ENCODE data around the gene LILRA6.
A peak's percentile ranks its signal among the peaks of the same experiment; 100 is the strongest.
"Not testable (repeated sequence)": the region's sequence is repeated elsewhere in the genome, so short reads cannot be mapped to it uniquely, and the experiment has no call there.

Gene LILRA6

GRCh38 chr19:54231077-54231931 is 11.3 kb downstream of the LILRA6 start:
- DNase-seq (ENCODE audit: low spot score) = peak; percentile 88

GRCh38 chr19:54230031-54230430 is 12.6 kb downstream of the LILRA6 start:
- DNase-seq (ENCODE audit: low spot score) = no peak

- DNase-seq (ENCODE audit: low spot score) = no peak
Observed at GRCh38 chr19:54229146-54229545, 13.4 kb downstream of the LILRA6 start.

- not testable (repeated sequence) for DNase-seq (ENCODE audit: low spot score)
Observed at GRCh38 chr19:54224619-54225018, 18.0 kb downstream of the LILRA6 start.

- not testable (repeated sequence) for DNase-seq (ENCODE audit: low spot score)
Observed at GRCh38 chr19:54223937-54224281, 18.7 kb downstream of the LILRA6 start.

GRCh38 chr19:54223277-54223936 is 19.2 kb downstream of the LILRA6 start:
- DNase-seq (ENCODE audit: low spot score) = not testable (repeated sequence)

DNA sequence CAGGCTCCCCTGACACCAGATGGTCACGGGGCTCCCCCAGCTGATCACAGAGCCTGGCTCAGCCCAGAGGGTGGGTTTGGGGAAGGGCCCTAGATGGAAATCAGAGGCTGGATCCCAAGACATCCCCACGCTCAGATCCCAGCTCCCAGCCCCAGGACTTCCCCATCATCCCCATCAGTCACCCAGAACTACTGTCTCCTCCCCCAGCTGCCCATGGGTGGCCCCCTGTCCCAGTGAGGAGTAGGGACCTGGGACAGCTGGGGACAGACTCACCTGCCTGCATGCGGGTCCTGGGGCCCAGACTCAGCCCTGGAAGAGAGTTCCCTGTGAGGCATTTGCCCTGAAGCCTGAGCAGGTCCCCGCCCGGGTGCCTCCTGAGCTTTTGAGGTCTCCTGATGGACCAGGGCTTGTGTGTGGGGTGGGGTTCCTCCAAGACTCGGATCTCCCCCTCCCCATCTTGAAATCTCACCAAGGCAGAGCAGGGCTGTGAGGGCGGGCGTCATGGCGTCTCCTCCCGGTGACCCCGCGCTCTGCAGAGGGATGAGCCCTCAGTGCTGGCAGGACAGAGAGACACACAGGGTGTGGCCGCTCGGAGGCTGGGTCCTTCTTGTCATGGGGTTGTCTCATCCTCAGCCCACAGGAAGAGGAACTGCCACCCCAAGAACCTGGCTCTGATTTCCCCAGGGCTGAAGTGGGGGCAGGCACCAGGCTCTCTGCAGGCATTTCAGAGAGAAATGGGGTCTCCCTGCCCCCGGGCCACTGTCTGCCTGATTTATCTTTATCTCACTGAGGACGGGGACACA is 19.9 kb downstream of the LILRA6 start, which contains the start of gene LILRB3:
Gene LILRB3 (minus strand): TSS at position 534 of the 803 bp plus-strand sequence. CDS start 31 bp downstream, at position 503.
- not testable (repeated sequence) for DNase-seq (ENCODE audit: low spot score)

GRCh38 chr19:54221947-54222346 is 20.6 kb downstream of the LILRA6 start:
- not testable (repeated sequence) for DNase-seq (ENCODE audit: low spot score)

GRCh38 chr19:54219702-54220101 is 22.9 kb downstream of the LILRA6 start:
- DNase-seq (ENCODE audit: low spot score) = not testable (repeated sequence)

GRCh38 chr19:54218960-54219661 is 23.5 kb downstream of the LILRA6 start:
- DNase-seq (ENCODE audit: low spot score) = no peak

- no peak for DNase-seq (ENCODE audit: low spot score)
Observed at GRCh38 chr19:54218259-54218658, 24.3 kb downstream of the LILRA6 start.

DNA sequence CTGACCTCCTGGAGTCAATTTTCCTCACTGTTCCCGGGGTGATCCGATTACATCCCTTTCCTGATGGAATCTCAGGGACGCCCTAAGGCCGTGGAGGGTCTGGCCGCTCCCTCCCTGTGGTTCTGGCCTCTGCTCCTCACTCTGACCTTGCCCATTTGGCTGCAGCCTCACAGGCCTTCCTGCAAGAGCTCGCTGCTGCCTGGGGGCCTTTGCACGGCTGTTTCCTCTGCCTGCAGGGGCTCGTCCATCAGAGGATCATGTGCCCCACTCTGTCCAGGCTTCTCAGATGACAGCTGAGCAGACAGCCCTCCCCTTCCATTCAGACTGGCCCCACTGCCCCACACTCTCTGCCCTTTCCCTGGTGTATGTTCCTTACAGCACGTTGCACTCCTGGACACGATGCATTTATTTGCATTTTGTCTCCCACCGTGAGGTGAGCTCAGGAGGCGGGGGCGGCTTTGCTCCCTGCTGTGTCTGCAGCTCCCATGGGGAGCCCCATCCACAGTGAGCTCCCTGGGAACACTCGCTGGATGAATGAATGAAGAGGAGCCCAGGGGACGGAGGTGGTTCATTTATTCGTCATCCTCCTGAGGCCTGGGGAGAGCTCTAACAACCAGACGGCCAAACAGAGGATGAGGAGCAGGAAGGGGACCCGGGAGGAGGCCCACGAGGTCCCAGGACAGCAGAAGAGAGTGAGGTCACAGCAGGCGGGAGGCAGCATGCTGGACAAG is 24.9 kb downstream of the LILRA6 start:
- not testable (repeated sequence) for DNase-seq (ENCODE audit: low spot score)

- DNase-seq (ENCODE audit: low spot score) = no peak
Observed at GRCh38 chr19:54216869-54217268, 25.7 kb downstream of the LILRA6 start.

GRCh38 chr19:54214734-54215133 is 27.9 kb downstream of the LILRA6 start:
- DNase-seq (ENCODE audit: low spot score) = not testable (repeated sequence)

DNA sequence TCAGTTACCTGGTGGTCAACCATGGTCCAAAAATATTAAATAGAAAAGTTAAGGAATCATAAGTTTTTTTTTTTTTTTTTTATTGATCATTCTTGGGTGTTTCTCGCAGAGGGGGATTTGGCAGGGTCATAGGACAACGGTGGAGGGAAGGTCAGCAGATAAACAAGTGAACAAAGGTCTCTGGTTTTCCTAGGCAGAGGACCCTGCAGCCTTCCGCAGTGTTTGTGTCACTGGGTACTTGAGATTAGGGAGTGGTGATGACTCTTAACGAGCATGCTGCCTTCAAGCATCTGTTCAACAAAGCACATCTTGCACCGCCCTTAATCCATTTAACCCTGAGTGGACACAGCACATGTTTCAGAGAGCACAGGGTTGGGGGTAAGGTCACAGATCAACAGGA is 28.4 kb downstream of the LILRA6 start:
- DNase-seq (ENCODE audit: low spot score) = not testable (repeated sequence)

DNA sequence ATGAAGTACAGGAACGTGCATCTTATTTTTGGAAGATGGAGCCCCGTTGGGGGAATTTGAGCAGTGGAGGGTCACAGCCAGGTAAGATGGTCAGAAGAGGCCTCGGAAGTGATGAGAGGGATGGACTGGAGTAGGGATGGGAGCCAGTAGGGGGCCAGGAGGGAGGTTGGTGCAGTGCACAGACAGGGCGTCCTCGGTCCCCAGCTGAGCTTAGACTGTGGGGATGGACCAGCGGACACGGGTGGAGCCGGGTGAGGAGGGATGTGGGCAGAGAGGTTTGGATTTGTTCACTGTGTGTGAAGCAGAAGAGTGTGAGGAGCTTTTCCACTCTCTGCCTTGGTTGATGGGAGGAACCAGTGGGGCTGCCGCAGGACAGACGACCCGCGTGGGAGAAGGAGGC is 31.4 kb downstream of the LILRA6 start:
- no peak for DNase-seq (ENCODE audit: low spot score)

- no peak for DNase-seq (ENCODE audit: low spot score)
Observed at GRCh38 chr19:54209811-54210494, 32.6 kb downstream of the LILRA6 start.

DNA sequence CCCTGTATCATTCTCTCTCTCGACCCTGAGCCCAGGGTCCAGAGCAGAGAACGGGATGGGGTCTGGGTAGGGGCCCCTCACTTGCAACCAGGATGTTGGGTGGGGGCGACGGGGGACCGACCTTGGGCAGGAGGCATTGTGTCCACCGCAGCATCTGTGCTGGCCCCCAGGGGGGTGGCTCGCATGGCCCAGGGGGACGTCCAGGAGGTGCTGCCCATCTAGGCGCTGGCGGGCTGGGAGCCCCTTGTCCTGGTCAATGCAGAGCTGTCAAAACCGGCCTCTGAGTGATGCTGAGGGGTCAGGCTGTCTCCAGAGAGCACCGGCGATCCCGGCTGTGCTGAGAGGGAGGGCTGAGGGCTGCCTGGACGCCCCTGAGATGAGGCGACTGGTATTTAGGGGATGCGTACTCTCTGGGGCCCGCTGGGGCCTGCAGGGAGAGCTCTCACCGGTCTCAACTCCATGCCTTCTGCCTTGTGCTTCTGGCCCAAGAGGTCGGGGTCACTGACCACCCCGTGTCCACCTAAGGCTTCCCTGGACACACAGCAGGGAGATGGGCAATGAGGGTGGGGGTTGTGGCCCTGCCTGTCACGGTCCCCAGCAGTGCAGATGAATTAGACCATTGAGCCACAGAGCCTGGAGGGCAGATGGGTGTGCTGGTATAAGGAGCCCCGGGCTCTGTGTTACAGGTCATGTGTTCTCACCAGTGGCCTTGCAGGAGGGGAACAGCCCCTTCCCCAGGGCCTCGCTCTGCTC is 33.4 kb downstream of the LILRA6 start:
- no peak for DNase-seq (ENCODE audit: low spot score)

DNA sequence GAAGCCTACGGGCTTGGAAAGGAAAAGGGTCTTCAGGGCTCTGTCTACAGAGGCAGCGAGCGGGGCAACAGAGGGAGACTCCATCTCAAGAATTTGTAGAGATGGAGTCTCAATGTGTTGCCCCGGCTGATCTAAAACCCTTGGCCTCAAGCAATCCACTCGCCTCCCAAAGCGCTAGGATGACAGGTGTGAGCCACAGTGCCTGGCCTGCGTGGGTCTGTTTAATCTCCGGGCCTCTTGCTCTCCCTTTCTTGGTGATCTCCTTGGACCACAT is 33.9 kb downstream of the LILRA6 start:
- DNase-seq (ENCODE audit: low spot score) = no peak

Data from CD4-positive, alpha-beta T cell treated with Interleukin-2 at 100 ng/mL for 4 hours (primary cell).